Right cardiac atrium (tissue), 5 donors: ENCODE data around the gene HIPK3. TPM values are rescaled to one million over a fixed set of nuclear protein-coding genes. Genes with fewer than 3 reads are reported as not detected.
"Not testable (repeated sequence)": the region's sequence is repeated elsewhere in the genome, so short reads cannot be mapped to it uniquely, and the experiment has no call there.

Source experiments
- ATAC-seq, 2 donors: fragments of 200-7000 bp; cut with Tn5 transposase; one replicate each; pipeline versions ENCODE4 v1.8.0 to v1.9.1; 2020; ENCODE audit warnings: moderate library complexity in 2 of 2, mild to moderate bottlenecking in 1 of 2
- DNase-seq, 3 donors: peaks; one replicate each; pipeline ENCODE4 v3.0.0-alpha.2; 2020
- H3K27ac ChIP-seq: one replicate; pipeline ENCODE4 v1.5.1; 2013; ENCODE audit warnings: mild to moderate bottlenecking, low read length, control low read depth, moderate library complexity
- H3K27me3 ChIP-seq: one replicate; pipeline ENCODE4 v1.6.1; 2013; ENCODE audit not compliant: control insufficient read depth, insufficient read depth
- H3K4me1 ChIP-seq: one replicate; pipeline ENCODE4 v1.6.1; 2013; ENCODE audit warnings: low read length; ENCODE audit not compliant: control insufficient read depth, insufficient read depth
- H3K4me3 ChIP-seq: one replicate; pipeline ENCODE4 v1.5.1; 2013; ENCODE audit warnings: low read length, control low read depth
- H3K9me3 ChIP-seq: one replicate; pipeline ENCODE4 v1.6.1; 2013; ENCODE audit warnings: low read length; ENCODE audit not compliant: control insufficient read depth
- WGBS: extraction: QIAGEN DNeasy Blood & Tissue Kit; methylation state at CpG from one replicate; pipeline ENCODE4 v1.1.7; 2013; 5-methylcytosine and 5-hydroxymethylcytosine counted together
- intact Hi-C, 4 donors: fragments of 100-400 bp; cut with DNase I; formaldehyde crosslinking; loops; one replicate each; pipeline versions ENCODE4 v1.11.0 to v1.14.0; 2022 to 2023
- polyA plus RNA-seq: library from polyadenylated mRNA; stranded (reverse); fragments of 200-250 nt; gene quantifications from one replicate; pipeline ENCODE4 v1.2.3, GENCODE V29; 2013
- total RNA-seq, 4 donors: library from RNA; stranded (reverse); fragmentation: NEBNext Ultra II Directional; extraction: Animal tissue kit (Norgen Biotek cat#: 25700); gene quantifications; one replicate each; pipeline ENCODE4 v1.2.1, GENCODE V29; 2021
- donor health status: healthy with polysubstance abuse.
- donor health status: DM: no; HTN: yes; CAD: no.
- donor health status: DM: no; HTN: no; CAD: no.
- donor health status: DM: no; HTN: yes; CAD: no; lungs with severe emphysema.
- donor health status: DM: yes; HTN: yes; CAD: no.

The HIPK3 gene
- total and polyA plus RNA-seq, 5 donors, result 32.0 to 272 (median 229) TPM

DNA sequence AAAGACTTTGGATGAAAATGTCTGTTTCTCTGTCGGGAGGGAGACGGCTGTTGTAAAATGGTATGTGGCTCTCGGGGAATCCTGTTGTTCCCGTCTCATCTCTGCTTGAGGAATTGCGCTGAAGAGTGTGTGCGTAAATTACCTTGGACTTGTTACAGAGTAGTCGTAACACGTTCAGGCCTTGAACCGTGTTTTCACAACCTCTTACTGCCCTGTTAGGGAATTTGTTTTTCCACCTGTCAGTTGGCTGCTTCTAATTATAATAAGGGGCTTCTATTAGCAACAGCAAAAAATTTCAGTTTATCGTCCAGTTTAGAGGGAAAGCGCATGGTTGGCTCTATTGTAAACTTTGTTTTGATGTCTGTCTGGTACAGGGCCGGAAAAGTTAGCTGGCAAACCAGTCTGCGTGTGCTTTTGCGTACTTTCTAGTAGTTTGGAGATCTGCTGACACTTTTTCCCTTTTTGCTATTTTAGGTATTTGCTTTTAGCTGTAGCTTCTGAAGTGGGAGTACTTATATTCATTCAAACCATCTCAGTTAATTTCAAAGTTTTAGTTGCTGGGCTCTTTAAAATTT, 1.5 kb downstream of the HIPK3 start:
- Histone ChIP-seq H3K27me3 (no peaks in the 10 kb centered on the region), H3K27ac (peak overlapping the region; percentile 100), H3K4me3 (peak overlapping the region; percentile 90), H3K9me3 (no peaks in the 10 kb centered on the region), H3K4me1 (peaks cover 5% of the 10 kb centered on the region)
- intact Hi-C loops, result loop anchor here (5.0 to 10.0 kb wide), 2 partner anchors 69 to 94 kb away; partner anchors contain the start of gene CSTF3 (in 3 of the 4)
- under 1% methylated on average over 14 of the region's 14 CpGs for WGBS
- ATAC-seq (peak; percentile 3 to 33), DNase-seq (no peak)

DNA sequence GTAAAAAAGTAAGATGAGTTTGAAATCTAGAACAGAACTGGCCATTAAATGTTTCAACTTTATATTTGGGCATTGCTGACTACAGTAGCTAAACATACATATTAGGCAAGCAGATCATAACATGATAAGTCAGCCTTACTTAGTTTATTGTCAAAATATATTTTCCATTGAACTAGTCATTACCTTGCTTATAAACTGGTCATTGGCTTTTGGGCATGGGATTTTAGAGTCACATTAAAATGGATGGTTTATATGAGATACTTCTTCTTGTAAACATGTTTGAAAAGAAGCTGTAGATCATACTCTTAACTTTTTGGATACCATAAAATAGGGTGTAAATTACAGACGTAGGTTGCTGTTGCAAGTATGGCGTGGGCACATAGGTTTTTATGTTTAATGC, 2.7 kb downstream of the HIPK3 start:
- Histone ChIP-seq H3K27me3 (no peaks in the 10 kb centered on the region), H3K27ac (no peak overlapping the region), H3K4me1 (peaks cover 5% of the 10 kb centered on the region), H3K4me3 (peak overlapping the region; percentile 90), H3K9me3 (no peaks in the 10 kb centered on the region)
- intact Hi-C loops, result loop anchor here (5.0 to 10.0 kb wide), 2 partner anchors 67 to 95 kb away; partner anchors contain the start of gene CSTF3 (in 3 of the 4)
- no peak for ATAC-seq
- DNase-seq, result no peak
- WGBS, result 19% methylated on average over 2 of the region's 2 CpGs

DNA sequence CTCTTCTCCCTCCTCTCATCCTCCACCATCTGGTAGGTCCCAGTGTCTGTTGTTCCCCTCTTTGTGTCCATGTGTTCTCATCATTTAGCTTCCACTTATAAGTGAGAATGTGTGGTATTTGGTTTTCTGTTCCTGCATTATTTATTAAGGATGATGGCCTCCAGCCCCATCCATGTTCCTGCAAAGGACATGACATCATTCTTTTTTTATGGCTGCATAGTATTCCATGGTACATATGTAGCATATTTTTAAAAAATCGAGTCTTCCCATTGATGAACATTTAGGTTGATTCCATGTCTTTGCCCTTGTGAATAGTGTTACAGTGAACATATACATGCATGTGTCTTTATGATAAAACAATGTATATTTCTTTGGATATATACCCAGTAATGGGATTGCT, 4.2 kb downstream of the HIPK3 start:
- H3K27ac ChIP-seq, DNase-seq, H3K4me3 ChIP-seq, H3K4me1 ChIP-seq, H3K27me3 ChIP-seq, H3K9me3 ChIP-seq, intact Hi-C loops, ATAC-seq: not testable (repeated sequence)
- 93% methylated on average over 1 of the region's 1 CpG for WGBS

DNA sequence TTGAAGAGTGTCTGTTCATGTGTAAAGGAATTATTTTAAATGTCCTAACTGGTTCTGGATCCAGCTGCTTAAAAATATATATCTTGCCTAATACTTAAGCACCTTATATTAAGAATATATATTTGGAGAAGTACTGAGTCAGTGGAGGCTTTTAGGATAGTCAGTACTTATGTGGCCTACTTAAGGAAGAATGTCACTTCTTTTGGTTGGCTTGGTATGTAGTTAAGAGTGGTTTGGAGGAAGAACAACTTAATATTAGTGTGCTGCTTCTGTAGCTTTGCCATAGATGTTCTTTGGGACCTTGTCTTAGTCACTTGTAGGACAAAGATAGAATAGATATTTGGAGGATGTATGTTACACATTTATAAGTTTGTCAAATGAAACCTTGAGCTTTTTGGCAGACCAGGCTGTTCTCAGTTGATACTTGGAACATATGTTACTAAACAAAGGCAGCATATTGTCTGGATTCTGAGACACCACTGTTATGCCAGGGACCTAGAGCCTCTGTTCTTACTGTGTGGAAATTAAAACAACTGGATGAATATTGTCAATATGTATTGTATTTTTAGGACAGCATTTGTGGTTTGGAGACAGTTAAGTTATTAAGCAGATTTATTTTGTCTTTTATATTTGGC, 4.9 kb downstream of the HIPK3 start:
- H3K4me1 ChIP-seq, result peaks cover 10% of the 10 kb centered on the region
- intact Hi-C loops, result no loop called here

DNA sequence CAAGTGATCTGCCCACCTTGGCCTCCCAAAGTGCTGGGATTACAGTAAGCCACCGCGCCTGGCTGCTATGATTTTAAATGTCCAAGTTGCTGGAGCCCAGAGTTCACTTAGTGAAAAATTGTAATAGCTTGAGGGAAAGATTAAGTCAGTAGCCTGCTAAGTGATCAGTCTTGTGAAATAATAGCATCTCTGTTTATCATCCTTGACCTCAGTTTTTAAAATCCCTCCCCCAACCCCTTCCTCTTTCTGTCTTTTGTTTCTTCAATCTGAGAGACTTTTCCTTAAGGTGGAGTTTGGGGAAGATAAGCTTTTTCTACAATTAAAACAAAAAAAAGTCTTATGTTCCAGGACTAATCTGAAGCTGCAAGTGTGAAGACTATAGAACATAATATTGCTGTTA, 6.4 kb downstream of the HIPK3 start:
- H3K27ac ChIP-seq, result no peak overlapping the region
- no peak overlapping the region for H3K4me3 ChIP-seq
- ATAC-seq (no peak), DNase-seq (no peak)
- H3K4me1 ChIP-seq, result peaks cover 14% of the 10 kb centered on the region
- WGBS, result 63% methylated on average over 2 of the region's 2 CpGs
- intact Hi-C loops, result no loop called here
- no peaks in the 10 kb centered on the region for H3K9me3 ChIP-seq
- no peaks in the 10 kb centered on the region for H3K27me3 ChIP-seq

More for the DNA sequence above, 4.9 kb downstream of the HIPK3 start:
- Histone ChIP-seq H3K27me3 (no peaks in the 10 kb centered on the region), H3K9me3 (no peaks in the 10 kb centered on the region), H3K27ac (no peak overlapping the region), H3K4me3 (peak overlapping the region; percentile 17)
- no peak for DNase-seq
- no peak for ATAC-seq

DNA sequence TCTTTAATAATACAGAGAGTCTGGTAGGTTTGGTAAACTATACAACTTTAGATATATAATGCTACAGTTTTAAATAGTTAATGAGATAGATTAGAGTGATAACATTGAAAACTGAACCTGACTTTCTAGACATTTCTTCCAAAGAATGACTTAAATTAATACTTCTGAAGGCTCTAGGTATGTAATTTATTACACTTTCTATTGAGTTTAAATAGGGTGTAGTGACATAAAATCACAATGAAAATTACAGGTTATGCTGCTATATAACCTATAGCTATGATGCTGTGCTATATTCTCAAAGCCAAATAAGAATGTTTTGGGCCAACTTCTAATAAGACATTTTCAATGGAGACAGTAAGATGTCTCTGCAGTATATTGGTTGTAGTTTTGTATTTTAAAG, 7.7 kb downstream of the HIPK3 start:
- intact Hi-C loops, result no loop called here
- Histone ChIP-seq H3K4me3 (no peak overlapping the region), H3K4me1 (peaks cover 14% of the 10 kb centered on the region), H3K27ac (no peak overlapping the region), H3K27me3 (no peaks in the 10 kb centered on the region), H3K9me3 (no peaks in the 10 kb centered on the region)
- DNase-seq (no peak), ATAC-seq (no peak)

DNA sequence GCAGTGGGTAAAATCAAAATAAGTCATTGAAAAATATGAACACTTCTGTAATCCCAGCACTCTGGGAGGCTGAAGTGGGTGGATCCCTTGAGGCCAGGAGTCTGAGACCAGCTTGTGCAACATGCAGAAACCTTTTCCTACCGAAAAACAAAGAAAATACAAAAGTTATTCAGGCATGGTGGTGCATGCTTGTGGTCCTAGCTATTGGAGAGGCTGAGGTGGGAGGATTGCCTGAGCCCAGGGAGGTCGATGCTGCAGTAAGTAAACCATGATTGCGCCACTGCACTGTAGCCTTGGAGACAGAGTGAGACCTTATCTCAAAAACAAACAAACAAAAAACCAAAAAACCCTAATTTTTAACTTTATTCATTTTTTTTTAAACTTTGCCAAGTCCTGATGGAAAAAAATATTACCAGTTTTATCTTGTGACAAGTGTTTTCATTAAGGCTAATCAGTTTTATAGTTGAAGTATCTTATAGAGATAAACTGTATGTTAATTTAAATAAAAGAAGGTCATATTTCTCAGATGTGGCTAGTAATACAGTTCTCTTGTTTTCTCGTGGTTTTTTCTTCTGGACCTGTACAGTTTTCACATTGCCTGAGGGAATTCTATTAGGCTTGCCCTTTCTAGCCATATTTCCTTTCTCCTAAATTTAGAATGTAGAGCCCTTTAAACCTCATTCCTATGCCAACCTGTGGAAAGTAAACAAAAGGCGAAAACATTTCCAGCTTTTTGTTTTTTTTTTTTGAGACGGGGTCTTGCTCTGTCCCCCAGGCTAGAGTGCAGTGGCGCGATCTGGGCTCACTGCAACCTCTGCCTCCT, 9.4 kb downstream of the HIPK3 start:
- H3K27me3 ChIP-seq, result no peaks in the 10 kb centered on the region
- H3K9me3 ChIP-seq, result no peaks in the 10 kb centered on the region
- DNase-seq (peak; percentile 66 to 88 (median 66)), ATAC-seq (peak; percentile 78 to 85)
- intact Hi-C loops, result no loop called here
- peaks cover 14% of the 10 kb centered on the region for H3K4me1 ChIP-seq
- H3K27ac ChIP-seq, result peak overlapping the region; percentile 68
- 44% methylated on average over 8 of the region's 8 CpGs for WGBS
- no peak overlapping the region for H3K4me3 ChIP-seq

DNA sequence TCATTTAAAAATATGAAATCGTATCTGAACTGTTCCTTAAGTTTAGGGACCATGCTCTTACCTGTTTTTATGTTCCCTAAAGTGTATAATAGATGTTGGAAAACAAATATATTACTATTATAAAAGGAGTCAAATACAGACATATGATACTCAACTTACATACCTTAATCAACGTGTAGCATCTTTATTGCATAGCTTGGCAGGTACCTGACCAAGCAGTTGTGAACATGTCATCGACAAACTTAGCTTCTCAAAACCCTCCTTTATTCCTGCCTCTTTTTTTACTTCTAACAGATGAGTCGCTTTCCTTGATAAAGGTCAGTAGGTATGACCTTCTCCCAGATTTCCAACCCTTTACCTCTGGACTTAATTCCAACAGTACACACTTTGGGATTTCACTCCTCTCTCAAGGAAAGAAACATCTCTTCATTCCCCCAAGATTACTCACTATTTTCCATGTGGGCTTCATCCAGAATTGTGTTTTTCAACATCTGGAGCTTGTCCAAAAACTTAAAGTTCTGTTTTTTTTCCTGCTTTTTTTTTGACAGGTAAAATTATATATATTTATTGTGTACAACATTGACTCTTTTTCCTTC, 11.9 kb downstream of the HIPK3 start:
- Histone ChIP-seq H3K4me3 (no peak overlapping the region), H3K27me3 (no peaks in the 10 kb centered on the region), H3K27ac (no peak overlapping the region), H3K4me1 (peaks cover 11% of the 10 kb centered on the region), H3K9me3 (no peaks in the 10 kb centered on the region)
- ATAC-seq, result no peak
- intact Hi-C loops, result no loop called here
- DNase-seq, result no peak
- WGBS, result 73% methylated on average over 4 of the region's 4 CpGs

DNA sequence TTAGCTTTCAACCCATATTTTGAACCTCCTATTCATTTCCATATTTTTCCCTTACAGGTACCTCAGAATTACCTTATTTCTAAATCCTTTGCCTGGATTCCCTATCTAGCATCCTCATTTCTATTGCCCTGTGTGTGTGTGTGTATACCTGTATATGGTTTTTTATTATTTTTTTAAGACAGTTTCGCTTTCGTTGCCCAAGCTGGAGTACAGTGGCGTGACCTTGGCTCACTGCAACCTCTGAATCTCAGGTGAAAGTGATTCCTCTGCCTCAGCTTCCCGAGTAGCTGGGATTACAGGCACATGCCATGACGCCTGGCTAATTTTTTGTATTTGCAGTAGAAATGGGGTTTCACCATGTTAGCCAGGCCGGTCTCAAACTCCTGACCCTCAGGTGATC, 12.6 kb downstream of the HIPK3 start:
- WGBS, result 86% methylated on average over 6 of the region's 6 CpGs
- H3K9me3 ChIP-seq, result no peaks in the 10 kb centered on the region
- no peak overlapping the region for H3K4me3 ChIP-seq
- no peak overlapping the region for H3K27ac ChIP-seq
- intact Hi-C loops, result no loop called here
- no peaks in the 10 kb centered on the region for H3K27me3 ChIP-seq
- H3K4me1 ChIP-seq, result peaks cover 11% of the 10 kb centered on the region
- DNase-seq (no peak), ATAC-seq (no peak)

DNA sequence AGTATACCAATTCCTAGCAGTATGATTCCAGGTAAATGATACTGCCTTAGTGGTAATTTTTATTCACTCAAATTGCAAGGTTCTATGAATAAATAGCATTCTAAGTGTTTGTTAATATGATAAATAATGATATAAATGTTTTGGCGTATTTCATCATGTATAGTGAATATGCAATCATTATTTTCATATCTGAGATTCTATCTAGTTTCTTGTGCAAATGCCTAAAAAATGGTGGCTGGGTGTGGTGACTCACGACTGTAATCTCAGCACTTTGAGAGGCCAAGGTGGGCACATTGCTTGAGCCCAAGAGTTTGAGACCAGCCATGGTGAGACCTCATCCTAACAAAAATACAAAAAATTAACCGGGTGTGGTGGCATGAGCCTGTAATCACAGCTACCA, 13.9 kb downstream of the HIPK3 start:
- no peak for ATAC-seq
- Histone ChIP-seq H3K27ac (no peak overlapping the region), H3K4me3 (no peak overlapping the region), H3K27me3 (no peaks in the 10 kb centered on the region), H3K4me1 (peaks cover 12% of the 10 kb centered on the region), H3K9me3 (no peaks in the 10 kb centered on the region)
- 86% methylated on average over 3 of the region's 3 CpGs for WGBS
- intact Hi-C loops, result no loop called here
- no peak for DNase-seq
